GM21528 (cell line): ENCODE measurements around the gene ANXA4.
"Not testable (repeated sequence)": the region's sequence is repeated elsewhere in the genome, so short reads cannot be mapped to it uniquely, and the experiment has no call there.

ENCODE experiments used
- ATAC-seq: cut with Tn5 transposase; IDR thresholded peaks from one replicate; pipeline ENCODE4 v1.9.1; 2021; ENCODE audit warnings: mild to moderate bottlenecking, moderate library complexity; ENCODE audit not compliant: unreplicated experiment, low FRiP score

Gene ANXA4

GRCh38 chr2:69798909-69799526 lies 57.1 kb downstream of the ANXA4 start:
- peak; percentile 47 for ATAC-seq

GRCh38 chr2:69801745-69802290 lies 59.9 kb downstream of the ANXA4 start:
- ATAC-seq = no peak

GRCh38 chr2:69802781-69803367 lies 60.9 kb downstream of the ANXA4 start:
- not testable (repeated sequence) for ATAC-seq

- no peak for ATAC-seq
These were observed 62.5 kb downstream of the ANXA4 start for GRCh38 chr2:69804416-69804815.

- ATAC-seq = no peak
These were observed 64.0 kb downstream of the ANXA4 start for GRCh38 chr2:69805887-69806286.

- ATAC-seq = no peak
These were observed 66.0 kb downstream of the ANXA4 start for GRCh38 chr2:69807821-69808540.

- ATAC-seq = no peak
These were observed 68.6 kb downstream of the ANXA4 start for GRCh38 chr2:69810550-69810949.

- no peak for ATAC-seq
These were observed 69.1 kb downstream of the ANXA4 start for GRCh38 chr2:69811018-69811417.

GRCh38 chr2:69811591-69811990 lies 69.7 kb downstream of the ANXA4 start:
- no peak for ATAC-seq

GRCh38 chr2:69815717-69816116 lies 73.8 kb downstream of the ANXA4 start:
- no peak for ATAC-seq

GRCh38 chr2:69816923-69817542 lies 75.1 kb downstream of the ANXA4 start:
- ATAC-seq = no peak

GRCh38 chr2:69817729-69818501 lies 76.0 kb downstream of the ANXA4 start:
- ATAC-seq = no peak

GRCh38 chr2:69827796-69828540 lies 86.0 kb downstream of the ANXA4 start:
- no peak for ATAC-seq

GRCh38 chr2:69828938-69829255 lies 87.0 kb downstream of the ANXA4 start:
- ATAC-seq = peak; percentile 2

- peak; percentile 90 for ATAC-seq
These were observed 87.5 kb downstream of the ANXA4 start, which contains the start of gene GMCL1 for GRCh38 chr2:69829256-69830044. TSS of gene GMCL1 (plus strand) at chr2:69829660. CDS start at chr2:69829893, 233 bp downstream.

GRCh38 chr2:69830045-69830905 lies 88.3 kb downstream of the ANXA4 start:
- ATAC-seq = peak; percentile 29

GRCh38 chr2:69830906-69831241 lies 88.9 kb downstream of the ANXA4 start:
- not testable (repeated sequence) for ATAC-seq

GRCh38 chr2:69831354-69831905 lies 89.5 kb downstream of the ANXA4 start:
- ATAC-seq = no peak
